ENCODE measurements around the gene CLEC5A.
"Not testable (repeated sequence)": the region's sequence is repeated elsewhere in the genome, so short reads cannot be mapped to it uniquely, and the experiment has no call there.

DNA sequence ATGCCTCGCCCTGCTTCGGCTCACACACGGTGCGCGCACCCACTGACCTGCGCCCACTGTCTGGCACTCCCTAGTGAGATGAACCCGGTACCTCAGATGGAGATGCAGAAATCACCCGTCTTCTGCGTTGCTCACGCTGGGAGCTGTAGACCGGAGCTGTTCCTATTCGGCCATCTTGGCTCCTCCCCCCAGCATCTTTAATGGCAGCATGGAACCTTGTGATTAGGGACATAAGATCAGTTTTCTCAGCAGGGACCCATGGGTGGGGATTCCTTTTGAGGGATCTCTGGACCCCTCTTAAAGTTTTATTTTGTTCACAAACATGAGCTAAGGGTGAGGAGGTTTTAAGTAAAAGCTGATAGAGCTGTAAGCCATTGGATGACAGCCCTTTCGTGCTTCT, 39.2 kb upstream of the CLEC5A start:
- TF ChIP-seq FOXA1, TARDBP, FOXK2 (IDR thresholded peaks at IDR 0.05): not testable (repeated sequence)
